Spleen (tissue), 7 donors: ENCODE data around the gene DOCK4.

Source experiments
- POLR2A ChIP-seq, 3 donors: fragments of 450-650 bp; IDR thresholded peaks; one replicate each; pipeline ENCODE4 v1.5.1; 2017; ENCODE audit warnings: antibody characterized with exemption in 3 of 3, mild to moderate bottlenecking in 1 of 3
- TF ChIP-seq, protein P1 (sequence below), 11 experiments: fragments of 200-600 bp in 7 of 11; fragments of 450-650 bp in 4 of 11; sonication (generic) in 4 of 11; IDR thresholded peaks in 8 of 11; conservative IDR thresholded peaks in 3 of 11; 1 replicate in 7 of 11; 2 replicates in 4 of 11; pipeline versions ENCODE4 v1.4.0 to v1.8.0; 2016 to 2021; ENCODE audit warnings: antibody characterized with exemption in 11 of 11, inconsistent platforms in 4 of 11, mild to moderate bottlenecking in 1 of 11
- donor health status: DM: no; HTN: no; CAD: no; lungs with moderate emphysema.
- donor health status: DM: no; HTN: no; CAD: no.
- donor health status: DM: no; HTN: no; CAD: no.

DNA sequence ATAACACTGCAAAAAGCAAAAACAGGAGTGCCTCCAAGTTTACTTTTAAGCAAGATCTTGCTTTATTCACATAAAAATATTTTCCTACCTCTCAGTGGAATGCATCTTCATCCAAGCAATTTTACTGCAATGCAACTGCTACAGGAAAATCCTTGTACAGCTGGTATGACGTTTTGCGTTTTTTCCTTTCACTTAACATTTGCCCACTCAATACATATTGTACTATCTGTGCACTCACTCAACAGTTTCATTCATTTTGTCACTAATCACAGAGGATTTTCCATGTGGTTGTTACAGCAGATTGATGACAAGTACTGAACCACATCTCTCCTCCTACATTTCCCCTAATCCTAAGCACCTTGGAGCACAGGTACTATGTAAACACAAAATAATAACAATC lies 421.9 kb downstream of the DOCK4 start:
- no peak for TF ChIP-seq POLR2A (IDR thresholded peaks at IDR 0.05)
- TF ChIP-seq, protein P1, sequence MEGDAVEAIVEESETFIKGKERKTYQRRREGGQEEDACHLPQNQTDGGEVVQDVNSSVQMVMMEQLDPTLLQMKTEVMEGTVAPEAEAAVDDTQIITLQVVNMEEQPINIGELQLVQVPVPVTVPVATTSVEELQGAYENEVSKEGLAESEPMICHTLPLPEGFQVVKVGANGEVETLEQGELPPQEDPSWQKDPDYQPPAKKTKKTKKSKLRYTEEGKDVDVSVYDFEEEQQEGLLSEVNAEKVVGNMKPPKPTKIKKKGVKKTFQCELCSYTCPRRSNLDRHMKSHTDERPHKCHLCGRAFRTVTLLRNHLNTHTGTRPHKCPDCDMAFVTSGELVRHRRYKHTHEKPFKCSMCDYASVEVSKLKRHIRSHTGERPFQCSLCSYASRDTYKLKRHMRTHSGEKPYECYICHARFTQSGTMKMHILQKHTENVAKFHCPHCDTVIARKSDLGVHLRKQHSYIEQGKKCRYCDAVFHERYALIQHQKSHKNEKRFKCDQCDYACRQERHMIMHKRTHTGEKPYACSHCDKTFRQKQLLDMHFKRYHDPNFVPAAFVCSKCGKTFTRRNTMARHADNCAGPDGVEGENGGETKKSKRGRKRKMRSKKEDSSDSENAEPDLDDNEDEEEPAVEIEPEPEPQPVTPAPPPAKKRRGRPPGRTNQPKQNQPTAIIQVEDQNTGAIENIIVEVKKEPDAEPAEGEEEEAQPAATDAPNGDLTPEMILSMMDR (IDR thresholded peaks at IDR 0.05 in 8 of 11, conservative IDR thresholded peaks at IDR 0.05 in 3 of 11) = no peak
